GM12874 (cell line): ENCODE data around the gene EVC.

Experiments used
- TF ChIP-seq, protein P1 (sequence below): IDR thresholded peaks from 2 replicates; pipeline ENCODE4 v1.5.1; 2011; ENCODE audit warnings: low read depth, mild to moderate bottlenecking, control low read depth, low read length, moderate library complexity; ENCODE audit not compliant: insufficient read depth

EVC gene

DNA sequence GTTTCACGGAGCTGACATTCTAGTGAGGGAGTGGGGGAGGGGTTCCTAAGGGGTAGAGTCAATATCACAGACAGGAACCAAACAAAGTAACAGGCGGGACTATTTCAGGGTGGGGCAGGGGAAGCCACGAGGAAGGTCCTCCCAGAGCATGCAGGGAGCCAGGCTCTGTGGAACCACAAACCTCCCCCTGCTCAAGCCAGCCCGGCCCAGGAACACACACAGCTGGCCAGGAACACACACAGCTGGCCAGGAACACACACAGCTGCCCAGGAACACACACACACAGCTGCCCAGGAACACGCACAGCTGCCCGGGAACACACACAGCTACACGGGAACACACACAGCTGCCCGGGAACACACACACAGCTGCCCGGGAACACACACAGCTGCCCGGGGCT, 27.4 kb upstream of the EVC start:
- TF ChIP-seq, protein P1, sequence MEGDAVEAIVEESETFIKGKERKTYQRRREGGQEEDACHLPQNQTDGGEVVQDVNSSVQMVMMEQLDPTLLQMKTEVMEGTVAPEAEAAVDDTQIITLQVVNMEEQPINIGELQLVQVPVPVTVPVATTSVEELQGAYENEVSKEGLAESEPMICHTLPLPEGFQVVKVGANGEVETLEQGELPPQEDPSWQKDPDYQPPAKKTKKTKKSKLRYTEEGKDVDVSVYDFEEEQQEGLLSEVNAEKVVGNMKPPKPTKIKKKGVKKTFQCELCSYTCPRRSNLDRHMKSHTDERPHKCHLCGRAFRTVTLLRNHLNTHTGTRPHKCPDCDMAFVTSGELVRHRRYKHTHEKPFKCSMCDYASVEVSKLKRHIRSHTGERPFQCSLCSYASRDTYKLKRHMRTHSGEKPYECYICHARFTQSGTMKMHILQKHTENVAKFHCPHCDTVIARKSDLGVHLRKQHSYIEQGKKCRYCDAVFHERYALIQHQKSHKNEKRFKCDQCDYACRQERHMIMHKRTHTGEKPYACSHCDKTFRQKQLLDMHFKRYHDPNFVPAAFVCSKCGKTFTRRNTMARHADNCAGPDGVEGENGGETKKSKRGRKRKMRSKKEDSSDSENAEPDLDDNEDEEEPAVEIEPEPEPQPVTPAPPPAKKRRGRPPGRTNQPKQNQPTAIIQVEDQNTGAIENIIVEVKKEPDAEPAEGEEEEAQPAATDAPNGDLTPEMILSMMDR = no peak

GRCh38 chr4:5685296-5685695, 25.7 kb upstream of the EVC start:
- TF ChIP-seq, protein P1 = no peak

DNA sequence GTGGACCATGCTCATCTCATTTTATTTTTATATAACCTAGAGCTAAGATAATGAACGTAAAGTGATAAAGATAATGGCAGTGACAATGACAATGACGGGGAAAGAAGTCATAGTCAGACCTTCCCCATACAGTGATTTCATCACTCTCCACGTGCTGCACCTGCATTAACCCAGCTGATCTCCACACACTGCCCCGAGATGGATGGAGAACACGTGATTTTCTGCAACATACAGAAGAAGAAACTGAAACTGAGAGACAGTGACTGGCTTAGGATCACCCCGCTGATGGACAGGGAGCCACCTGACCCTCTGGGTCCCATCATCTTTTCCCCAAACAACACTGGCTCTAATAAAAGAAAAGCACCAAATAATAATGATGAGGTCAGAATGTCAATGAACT, 24.7 kb upstream of the EVC start:
- TF ChIP-seq, protein P1 = no peak

DNA sequence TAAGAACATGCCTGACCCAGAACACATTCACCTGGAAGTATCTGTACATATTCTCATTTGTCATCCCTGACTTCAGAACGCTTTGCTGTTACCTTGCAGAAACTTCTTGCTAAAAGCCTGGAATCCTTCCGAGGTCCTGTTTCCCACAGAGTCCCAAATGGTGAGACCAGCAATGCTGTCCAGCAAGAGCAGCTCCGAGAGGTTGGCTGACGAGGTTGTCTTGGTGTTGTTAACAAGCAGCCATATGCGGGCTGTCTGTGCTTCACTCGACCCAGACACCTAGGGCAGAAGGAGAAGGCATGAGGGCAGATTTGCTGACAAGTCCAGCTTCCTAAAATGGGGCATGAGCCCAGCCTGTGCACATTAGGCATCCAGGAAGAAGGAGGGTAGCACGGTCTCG, 21.9 kb upstream of the EVC start:
- TF ChIP-seq, protein P1 = no peak

GRCh38 chr4:5691491-5692132, 19.4 kb upstream of the EVC start:
- TF ChIP-seq, protein P1 = no peak

- TF ChIP-seq, protein P1 = no peak
Observed at GRCh38 chr4:5693871-5694270, 17.1 kb upstream of the EVC start.

- TF ChIP-seq, protein P1 = no peak
Observed at GRCh38 chr4:5696341-5696740, 14.7 kb upstream of the EVC start.
